ENCODE results near the gene TESK2. TPM values are rescaled to one million over a fixed set of nuclear protein-coding genes. Genes with fewer than 3 reads are reported as not detected.
A peak's percentile ranks its signal among the peaks of the same experiment; 100 is the strongest.

Gene TESK2
- total and polyA plus RNA-seq, 2 of the 13 experiments (the other 11 are each of a cell fraction or from before 2014, with no cell fraction given), result 5.5 to 9.6 TPM

DNA sequence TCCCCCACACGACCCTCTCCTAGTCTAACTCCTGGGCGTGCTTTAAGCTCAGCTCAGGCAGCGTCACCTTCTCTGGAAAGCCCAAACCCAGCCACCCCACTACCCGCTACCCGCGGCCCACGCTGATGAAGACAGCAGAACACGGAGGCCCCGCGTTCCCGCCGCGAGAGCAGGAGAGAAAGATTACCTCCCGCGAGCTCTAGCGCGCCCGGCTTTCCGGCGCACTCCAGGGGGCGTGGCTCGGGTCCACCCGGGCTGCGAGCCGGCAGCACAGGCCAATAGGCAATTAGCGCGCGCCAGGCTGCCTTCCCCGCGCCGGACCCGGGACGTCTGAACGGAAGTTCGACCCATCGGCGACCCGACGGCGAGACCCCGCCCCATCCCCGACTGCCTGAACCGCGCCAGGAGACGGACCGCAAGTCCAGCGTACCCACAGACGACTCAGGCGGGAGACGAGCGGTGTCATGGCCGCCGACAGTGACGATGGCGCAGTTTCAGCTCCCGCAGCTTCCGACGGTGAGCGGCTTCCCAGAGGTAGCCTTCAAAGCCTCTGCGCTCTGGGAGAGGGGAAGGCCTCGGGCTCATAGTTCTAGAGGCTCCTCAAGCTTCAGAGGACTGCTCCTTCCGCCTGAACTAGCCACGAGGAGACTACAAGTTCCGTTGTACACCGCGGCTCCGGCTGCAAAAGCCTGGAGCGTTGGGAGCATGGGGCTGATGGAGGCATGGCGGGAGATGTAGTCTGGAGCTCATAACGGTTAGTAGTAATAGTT, 151.0 kb downstream of the TESK2 start, which contains the start of the genes MUTYH and TOE1 (continued):
- TF ChIP-seq, protein P1, sequence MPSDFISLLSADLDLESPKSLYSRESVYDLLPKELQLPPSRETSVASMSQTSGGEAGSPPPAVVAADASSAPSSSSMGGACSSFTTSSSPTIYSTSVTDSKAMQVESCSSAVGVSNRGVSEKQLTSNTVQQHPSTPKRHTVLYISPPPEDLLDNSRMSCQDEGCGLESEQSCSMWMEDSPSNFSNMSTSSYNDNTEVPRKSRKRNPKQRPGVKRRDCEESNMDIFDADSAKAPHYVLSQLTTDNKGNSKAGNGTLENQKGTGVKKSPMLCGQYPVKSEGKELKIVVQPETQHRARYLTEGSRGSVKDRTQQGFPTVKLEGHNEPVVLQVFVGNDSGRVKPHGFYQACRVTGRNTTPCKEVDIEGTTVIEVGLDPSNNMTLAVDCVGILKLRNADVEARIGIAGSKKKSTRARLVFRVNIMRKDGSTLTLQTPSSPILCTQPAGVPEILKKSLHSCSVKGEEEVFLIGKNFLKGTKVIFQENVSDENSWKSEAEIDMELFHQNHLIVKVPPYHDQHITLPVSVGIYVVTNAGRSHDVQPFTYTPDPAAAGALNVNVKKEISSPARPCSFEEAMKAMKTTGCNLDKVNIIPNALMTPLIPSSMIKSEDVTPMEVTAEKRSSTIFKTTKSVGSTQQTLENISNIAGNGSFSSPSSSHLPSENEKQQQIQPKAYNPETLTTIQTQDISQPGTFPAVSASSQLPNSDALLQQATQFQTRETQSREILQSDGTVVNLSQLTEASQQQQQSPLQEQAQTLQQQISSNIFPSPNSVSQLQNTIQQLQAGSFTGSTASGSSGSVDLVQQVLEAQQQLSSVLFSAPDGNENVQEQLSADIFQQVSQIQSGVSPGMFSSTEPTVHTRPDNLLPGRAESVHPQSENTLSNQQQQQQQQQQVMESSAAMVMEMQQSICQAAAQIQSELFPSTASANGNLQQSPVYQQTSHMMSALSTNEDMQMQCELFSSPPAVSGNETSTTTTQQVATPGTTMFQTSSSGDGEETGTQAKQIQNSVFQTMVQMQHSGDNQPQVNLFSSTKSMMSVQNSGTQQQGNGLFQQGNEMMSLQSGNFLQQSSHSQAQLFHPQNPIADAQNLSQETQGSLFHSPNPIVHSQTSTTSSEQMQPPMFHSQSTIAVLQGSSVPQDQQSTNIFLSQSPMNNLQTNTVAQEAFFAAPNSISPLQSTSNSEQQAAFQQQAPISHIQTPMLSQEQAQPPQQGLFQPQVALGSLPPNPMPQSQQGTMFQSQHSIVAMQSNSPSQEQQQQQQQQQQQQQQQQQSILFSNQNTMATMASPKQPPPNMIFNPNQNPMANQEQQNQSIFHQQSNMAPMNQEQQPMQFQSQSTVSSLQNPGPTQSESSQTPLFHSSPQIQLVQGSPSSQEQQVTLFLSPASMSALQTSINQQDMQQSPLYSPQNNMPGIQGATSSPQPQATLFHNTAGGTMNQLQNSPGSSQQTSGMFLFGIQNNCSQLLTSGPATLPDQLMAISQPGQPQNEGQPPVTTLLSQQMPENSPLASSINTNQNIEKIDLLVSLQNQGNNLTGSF (CRISPR knock-in tag; IDR thresholded peaks at IDR 0.05), result peak; percentile 52; the same call in 1 of the 2 replicates
- peak; percentile 24; the same call in 1 of the 2 replicates for TF ChIP-seq CTCF (CRISPR knock-in tag; IDR thresholded peaks at IDR 0.05)
- 0 out of 2 replicates have a peak, but pooled peaks have one; percentile 48 for TF ChIP-seq BCL6 (CRISPR knock-in tag; IDR thresholded peaks at IDR 0.05)
- peak; percentile 79; the same call in 1 of the 2 replicates for TF ChIP-seq PITX1 (CRISPR knock-in tag; IDR thresholded peaks at IDR 0.05)
- TF ChIP-seq ZNF766 (CRISPR knock-in tag; IDR thresholded peaks at IDR 0.05; ENCODE audit: borderline replicate concordance), result peak; percentile 57; the same call in 1 of the 2 replicates
- TF ChIP-seq HNRNPUL1 (IDR thresholded peaks at IDR 0.05; ENCODE audit: low read depth, low read length), result 0 out of 2 replicates have a peak, but pooled peaks have one; percentile 28
- TF ChIP-seq ZNF780A (CRISPR knock-in tag; IDR thresholded peaks at IDR 0.05), result no peak
- TF ChIP-seq SMAD3 (CRISPR knock-in tag; IDR thresholded peaks at IDR 0.05), result peak; percentile 51; the same call in 1 of the 2 replicates
- TF ChIP-seq LCORL (IDR thresholded peaks at IDR 0.05), result no peak
- peak; percentile 81 for TF ChIP-seq LCORL (CRISPR knock-in tag; IDR thresholded peaks at IDR 0.05)
- TF ChIP-seq BRCA1 (CRISPR knock-in tag; IDR thresholded peaks at IDR 0.05), result no peak
- TF ChIP-seq, protein P2, sequence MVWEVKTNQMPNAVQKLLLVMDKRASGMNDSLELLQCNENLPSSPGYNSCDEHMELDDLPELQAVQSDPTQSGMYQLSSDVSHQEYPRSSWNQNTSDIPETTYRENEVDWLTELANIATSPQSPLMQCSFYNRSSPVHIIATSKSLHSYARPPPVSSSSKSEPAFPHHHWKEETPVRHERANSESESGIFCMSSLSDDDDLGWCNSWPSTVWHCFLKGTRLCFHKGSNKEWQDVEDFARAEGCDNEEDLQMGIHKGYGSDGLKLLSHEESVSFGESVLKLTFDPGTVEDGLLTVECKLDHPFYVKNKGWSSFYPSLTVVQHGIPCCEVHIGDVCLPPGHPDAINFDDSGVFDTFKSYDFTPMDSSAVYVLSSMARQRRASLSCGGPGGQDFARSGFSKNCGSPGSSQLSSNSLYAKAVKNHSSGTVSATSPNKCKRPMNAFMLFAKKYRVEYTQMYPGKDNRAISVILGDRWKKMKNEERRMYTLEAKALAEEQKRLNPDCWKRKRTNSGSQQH (CRISPR knock-in tag; IDR thresholded peaks at IDR 0.05; ENCODE audit: low read depth), result no peak
- TF ChIP-seq ZNF784 (CRISPR knock-in tag; IDR thresholded peaks at IDR 0.05; ENCODE audit: borderline replicate concordance), result 0 out of 2 replicates have a peak, but pooled peaks have one; percentile 76
- no peak for TF ChIP-seq ZNF282 (IDR thresholded peaks at IDR 0.05; ENCODE audit: partially characterized antibody)
- no peak; the same call in 1 of the 2 replicates for TF ChIP-seq ZNF546 (CRISPR knock-in tag; conservative IDR thresholded peaks at IDR 0.05)
- TF ChIP-seq TFAP4 (IDR thresholded peaks at IDR 0.05; ENCODE audit: borderline replicate concordance, low read depth), result no peak
- TF ChIP-seq YEATS2 (CRISPR knock-in tag; IDR thresholded peaks at IDR 0.05; ENCODE audit: borderline replicate concordance), result peak; percentile 87
- TF ChIP-seq HOXA9 (CRISPR knock-in tag; IDR thresholded peaks at IDR 0.05; ENCODE audit: borderline replicate concordance), result no peak
- peak; percentile 67; the same call in 1 of the 2 replicates for TF ChIP-seq NCOR1 (IDR thresholded peaks at IDR 0.05; ENCODE audit: borderline replicate concordance, low read length)
